ENCODE measurements around the gene CCDC88C.

DNA sequence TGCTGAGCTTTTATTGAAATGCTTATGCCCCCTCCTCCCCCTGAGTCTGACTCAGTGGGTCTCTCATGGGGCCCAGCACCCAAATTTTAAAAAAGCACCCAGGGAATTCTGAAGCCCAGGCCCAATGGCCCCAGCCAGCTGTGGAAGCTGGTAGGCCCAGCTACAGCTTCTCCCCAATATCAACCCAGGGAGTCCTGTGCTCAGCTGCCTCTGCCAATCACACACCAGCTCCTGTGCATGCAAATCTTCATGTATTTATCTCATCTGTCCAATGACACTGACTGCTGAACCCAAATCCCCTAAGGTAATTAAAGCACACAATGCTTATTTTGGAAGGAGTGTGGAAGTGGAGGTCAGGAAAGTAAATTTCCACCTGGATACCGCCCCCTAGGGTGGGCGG lies 76.3 kb downstream of the CCDC88C start:
- TF ChIP-seq, protein P1, sequence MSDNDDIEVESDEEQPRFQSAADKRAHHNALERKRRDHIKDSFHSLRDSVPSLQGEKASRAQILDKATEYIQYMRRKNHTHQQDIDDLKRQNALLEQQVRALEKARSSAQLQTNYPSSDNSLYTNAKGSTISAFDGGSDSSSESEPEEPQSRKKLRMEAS (CRISPR knock-in tag; IDR thresholded peaks at IDR 0.05) = no peak
- TF ChIP-seq, protein P2, sequence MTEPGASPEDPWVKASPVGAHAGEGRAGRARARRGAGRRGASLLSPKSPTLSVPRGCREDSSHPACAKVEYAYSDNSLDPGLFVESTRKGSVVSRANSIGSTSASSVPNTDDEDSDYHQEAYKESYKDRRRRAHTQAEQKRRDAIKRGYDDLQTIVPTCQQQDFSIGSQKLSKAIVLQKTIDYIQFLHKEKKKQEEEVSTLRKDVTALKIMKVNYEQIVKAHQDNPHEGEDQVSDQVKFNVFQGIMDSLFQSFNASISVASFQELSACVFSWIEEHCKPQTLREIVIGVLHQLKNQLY (CRISPR knock-in tag; IDR thresholded peaks at IDR 0.05) = no peak
- TF ChIP-seq ZBTB21 (CRISPR knock-in tag; IDR thresholded peaks at IDR 0.05; ENCODE audit: borderline replicate concordance) = no peak
